Lower leg skin (tissue), 4 donors: ENCODE results near the gene TALDO1. TPM values are rescaled to one million over a fixed set of nuclear protein-coding genes. Genes with fewer than 3 reads are reported as not detected.
A peak's percentile ranks its signal among the peaks of the same experiment; 100 is the strongest.

Source experiments
- DNase-seq, 2 donors: peaks; one replicate each; pipeline ENCODE4 v3.0.0-alpha.2; 2019; ENCODE audit warnings: low spot score in 2 of 2
- H3K4me3 ChIP-seq: fragments of 200-600 bp; sonication (generic); 2 replicates; pipeline ENCODE4 v1.5.1; 2017; ENCODE audit warnings: mild to moderate bottlenecking, low read depth; ENCODE audit not compliant: poor library complexity, severe bottlenecking
- CTCF ChIP-seq, 3 donors: fragments of 450-650 bp; IDR thresholded peaks; one replicate each; pipeline ENCODE4 v1.5.1; 2016; ENCODE audit warnings: antibody characterized with exemption in 3 of 3, mild to moderate bottlenecking in 3 of 3, moderate library complexity in 2 of 3
- POLR2A ChIP-seq, 2 donors: fragments of 450-650 bp; IDR thresholded peaks; one replicate each; pipeline ENCODE4 v1.6.1; 2016 to 2017; ENCODE audit warnings: antibody characterized with exemption in 2 of 2, mild to moderate bottlenecking in 1 of 2, moderate library complexity in 1 of 2
- WGBS, 2 donors: methylation state at CpG; one replicate each; pipeline ENCODE4 v1.1.5; 2018; 5-methylcytosine and 5-hydroxymethylcytosine counted together
- intact Hi-C: fragments of 100-400 bp; cut with DNase I; formaldehyde crosslinking; loops from one replicate; pipeline ENCODE4 v1.15.0; 2023; ENCODE audit warnings: low total_unique reads
- total RNA-seq, 4 donors: library from RNA; depleted of rRNA; stranded (reverse); fragments of >200 nt; gene quantifications; one replicate each; pipeline ENCODE4 v1.1.0, GENCODE V29; 2016

TALDO1 gene
- total RNA-seq, 4 donors from 2014 or later, result 167 to 249 (median 183) TPM

GRCh38 chr11:808427-809286, 61.4 kb downstream of the TALDO1 start:
- 34 to 36% methylated on average over 29 to 33 of the region's 36 CpGs for WGBS, 2 donors
- intact Hi-C loops, result no loop called here
- DNase-seq, result no peak
- TF ChIP-seq POLR2A (IDR thresholded peaks at IDR 0.05) (no peak), CTCF (IDR thresholded peaks at IDR 0.05) (no peak)
- H3K4me3 ChIP-seq, result peak overlapping the region; percentile 96

- DNase-seq, result peak; percentile 97 to 100
- peak within 1 kb of the TSS; percentile 96 for H3K4me3 ChIP-seq
- peak in 1 of 2 donors; percentile 87 for TF ChIP-seq POLR2A (IDR thresholded peaks at IDR 0.05)
- no peak for TF ChIP-seq CTCF (IDR thresholded peaks at IDR 0.05)
- WGBS, 2 donors, result 0 to 1% methylated on average over 24 to 57 of the region's 81 CpGs
- intact Hi-C loops, result no loop called here
Measured at GRCh38 chr11:809287-810039, 62.2 kb downstream of the TALDO1 start, which contains the start of gene RPLP2. TSS of gene RPLP2 (plus strand) at chr11:809967. CDS start at chr11:810235, 268 bp downstream.

GRCh38 chr11:810040-810567, 62.8 kb downstream of the TALDO1 start:
- H3K4me3 ChIP-seq, result peak overlapping the region; percentile 96
- no peak for DNase-seq
- TF ChIP-seq POLR2A (IDR thresholded peaks at IDR 0.05), result no peak
- TF ChIP-seq CTCF (IDR thresholded peaks at IDR 0.05), result no peak
- WGBS, 2 donors, result 0 to 3% methylated on average over 17 to 49 of the region's 55 CpGs
- intact Hi-C loops, result no loop called here

GRCh38 chr11:811446-812245, 64.4 kb downstream of the TALDO1 start:
- WGBS, 2 donors, result 66 to 69% methylated on average over 14 of the region's 14 CpGs
- TF ChIP-seq POLR2A (IDR thresholded peaks at IDR 0.05) (no peak), CTCF (IDR thresholded peaks at IDR 0.05) (no peak)
- no peak overlapping the region for H3K4me3 ChIP-seq
- no peak for DNase-seq
- intact Hi-C loops, result no loop called here

GRCh38 chr11:812390-812789, 65.1 kb downstream of the TALDO1 start:
- H3K4me3 ChIP-seq, result no peak overlapping the region
- TF ChIP-seq POLR2A (IDR thresholded peaks at IDR 0.05) (no peak), CTCF (IDR thresholded peaks at IDR 0.05) (no peak)
- WGBS, 2 donors, result 72 to 81% methylated on average over 2 to 3 of the region's 3 CpGs
- no peak for DNase-seq
- intact Hi-C loops, result no loop called here
